CD4-positive, alpha-beta T cell treated with Interferon alpha-2 for 1 hour (primary cell): ENCODE data around the gene PCP2.
A peak's percentile ranks its signal among the peaks of the same experiment; 100 is the strongest.

ENCODE experiments used
- DNase-seq, 2 donors: peaks; one replicate each; pipeline ENCODE4 v3.0.0-alpha.2; 2020 to 2022

Gene PCP2

GRCh38 chr19:7633698-7634097 is at the start of gene PCP2:
Gene PCP2, minus strand, starts transcription at chr19:7633719. Its CDS starts 262 bp downstream, at chr19:7633457.
- DNase-seq = no peak

- no peak for DNase-seq
Observed at GRCh38 chr19:7682175-7682855, 48.8 kb upstream of the PCP2 start.

GRCh38 chr19:7681340-7682174 is 48.0 kb upstream of the PCP2 start:
- DNase-seq = peak; percentile 87 to 89

GRCh38 chr19:7680606-7681339 is 47.3 kb upstream of the PCP2 start, which contains the start of gene TRAPPC5:
Gene TRAPPC5, plus strand, starts transcription at chr19:7680833. Its CDS starts 1,421 bp downstream, at chr19:7682254.
- DNase-seq = peak; percentile 89 to 91

- no peak for DNase-seq
Observed at GRCh38 chr19:7679771-7680605, 46.5 kb upstream of the PCP2 start.

- peak; percentile 79 to 82 for DNase-seq
Observed at GRCh38 chr19:7678971-7679751, 45.6 kb upstream of the PCP2 start.

GRCh38 chr19:7677669-7678311 is 44.3 kb upstream of the PCP2 start:
- DNase-seq = no peak

GRCh38 chr19:7676854-7677253 is 43.3 kb upstream of the PCP2 start, which contains the start of gene MCEMP1:
Gene MCEMP1, plus strand, starts transcription at chr19:7677090. Its CDS starts 31 bp downstream, at chr19:7677121.
- DNase-seq = no peak

- DNase-seq = peak in 1 of 2 donors; percentile 29
Observed at GRCh38 chr19:7676376-7676775, 42.9 kb upstream of the PCP2 start.

GRCh38 chr19:7674010-7675005 is 40.8 kb upstream of the PCP2 start:
- DNase-seq = peak; percentile 56 to 76

GRCh38 chr19:7672522-7672921 is 39.0 kb upstream of the PCP2 start:
- no peak for DNase-seq

GRCh38 chr19:7670790-7671189 is 37.3 kb upstream of the PCP2 start:
- no peak for DNase-seq

GRCh38 chr19:7670150-7670783 is 36.7 kb upstream of the PCP2 start:
- DNase-seq = peak; percentile 34 to 50

- no peak for DNase-seq
Observed at GRCh38 chr19:7669641-7670040, 36.1 kb upstream of the PCP2 start.

- DNase-seq = no peak
Observed at GRCh38 chr19:7668842-7669241, 35.3 kb upstream of the PCP2 start, which contains the start of gene RETN. Gene RETN, plus strand, starts transcription at chr19:7669049. Its CDS starts 278 bp downstream, at chr19:7669327.

GRCh38 chr19:7665076-7665475 is 31.6 kb upstream of the PCP2 start:
- DNase-seq = no peak

- no peak for DNase-seq
Observed at GRCh38 chr19:7663706-7664105, 30.2 kb upstream of the PCP2 start.

- DNase-seq = no peak
Observed at GRCh38 chr19:7662657-7663056, 29.1 kb upstream of the PCP2 start.
